HAP-1 (cell line): ENCODE results near the gene PDGFB.
"Not testable (repeated sequence)": the region's sequence is repeated elsewhere in the genome, so short reads cannot be mapped to it uniquely, and the experiment has no call there.

ENCODE experiments used
- DNase-seq, 2 experiments: peaks; one replicate each; pipeline ENCODE4 v3.0.0-alpha.2; 2016 to 2020; ENCODE audit warnings: low spot score in 2 of 2
- H3K27me3 ChIP-seq: fragments of 250-450 bp; sonication (Bioruptor Pico); 2 replicates; pipeline ENCODE4 v1.5.1; 2020; ENCODE audit warnings: low read depth, mild to moderate bottlenecking, moderate library complexity
- H3K36me3 ChIP-seq: fragments of 250-450 bp; sonication (Bioruptor Pico); replicated peaks from 2 replicates; pipeline ENCODE4 v1.5.1; 2020; ENCODE audit warnings: mild to moderate bottlenecking
- H3K4me1 ChIP-seq: fragments of 250-450 bp; sonication (Bioruptor Pico); 2 replicates; pipeline ENCODE4 v1.5.1; 2020; ENCODE audit warnings: mild to moderate bottlenecking
- H3K4me3 ChIP-seq: fragments of 250-450 bp; sonication (Bioruptor Pico); 2 replicates; pipeline ENCODE4 v1.5.1; 2020; ENCODE audit warnings: mild to moderate bottlenecking, moderate library complexity
- H3K9me3 ChIP-seq: fragments of 250-450 bp; sonication (Bioruptor Pico); 2 replicates; pipeline ENCODE4 v1.5.1; 2020; ENCODE audit warnings: mild to moderate bottlenecking, moderate library complexity
- in situ Hi-C: fragments of 300-500 bp; cut with MboI; formaldehyde crosslinking; loops from 3 replicates; pipeline ENCODE4 v1.14.3; 2020; ENCODE audit warnings: low sequenced_read_pairs, inconsistent platforms, mixed read lengths

PDGFB gene

GRCh38 chr22:39227542-39228272 lies 17.1 kb downstream of the PDGFB start:
- H3K27me3 ChIP-seq: peaks cover 16% of the 10 kb centered on the region
- H3K4me1 ChIP-seq: no peaks in the 10 kb centered on the region
- no peaks in the 10 kb centered on the region for H3K36me3 ChIP-seq
- no peak overlapping the region for H3K4me3 ChIP-seq
- no peaks in the 10 kb centered on the region for H3K9me3 ChIP-seq
- in situ Hi-C loops: no loop called here
- DNase-seq: no peak

DNA sequence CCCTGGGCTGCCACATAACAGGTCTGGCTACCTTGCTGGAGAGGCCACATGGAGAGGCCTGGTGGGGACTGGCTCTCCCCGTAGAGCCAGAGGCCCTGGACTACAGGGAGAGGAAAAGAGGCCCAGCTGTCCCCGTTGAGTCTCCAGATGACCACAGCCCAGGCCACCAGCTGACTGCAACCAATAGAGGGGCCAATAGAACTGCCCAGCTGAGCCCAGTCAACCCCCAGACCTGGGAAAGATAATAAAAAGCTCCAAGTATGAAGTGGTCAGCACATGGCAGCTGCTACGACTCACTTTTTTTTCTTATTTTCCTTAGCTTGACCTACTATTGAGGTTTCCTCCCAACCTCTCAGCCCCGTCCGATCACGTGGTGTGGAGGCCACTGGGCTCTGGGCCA lies 18.4 kb downstream of the PDGFB start:
- H3K4me1 ChIP-seq: no peaks in the 10 kb centered on the region
- H3K27me3 ChIP-seq: peaks cover 22% of the 10 kb centered on the region
- H3K36me3 ChIP-seq: no peaks in the 10 kb centered on the region
- no peak overlapping the region for H3K4me3 ChIP-seq
- H3K9me3 ChIP-seq: no peaks in the 10 kb centered on the region
- no peak for DNase-seq
- in situ Hi-C loops: no loop called here

DNA sequence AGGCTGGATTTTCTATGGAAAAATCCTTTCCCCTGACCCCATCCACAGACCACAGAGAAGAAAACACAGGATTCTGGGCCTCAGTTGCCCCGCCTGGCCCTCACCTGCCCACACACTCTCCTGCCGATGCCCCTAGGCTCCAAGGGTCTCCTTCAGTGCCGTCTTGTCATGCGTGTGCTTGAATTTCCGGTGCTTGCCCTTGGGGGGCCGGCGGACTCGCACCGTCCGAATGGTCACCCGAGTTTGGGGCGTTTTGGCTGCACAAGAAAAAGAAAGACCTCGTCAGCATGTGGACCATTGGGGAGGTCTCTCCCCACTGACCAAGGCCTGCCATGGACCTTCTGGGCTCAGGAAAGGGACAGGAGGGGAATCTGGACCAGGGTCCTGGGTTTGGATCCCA lies 19.2 kb downstream of the PDGFB start:
- no peaks in the 10 kb centered on the region for H3K9me3 ChIP-seq
- no peaks in the 10 kb centered on the region for H3K36me3 ChIP-seq
- no peak overlapping the region for H3K4me3 ChIP-seq
- in situ Hi-C loops: no loop called here
- peaks cover 22% of the 10 kb centered on the region for H3K27me3 ChIP-seq
- DNase-seq: no peak
- no peaks in the 10 kb centered on the region for H3K4me1 ChIP-seq

GRCh38 chr22:39224550-39224949 lies 20.2 kb downstream of the PDGFB start:
- H3K9me3 ChIP-seq: no peaks in the 10 kb centered on the region
- H3K4me1 ChIP-seq: no peaks in the 10 kb centered on the region
- H3K27me3 ChIP-seq: peaks cover 22% of the 10 kb centered on the region
- H3K36me3 ChIP-seq: no peaks in the 10 kb centered on the region
- no peak overlapping the region for H3K4me3 ChIP-seq
- DNase-seq: no peak
- in situ Hi-C loops: no loop called here

DNA sequence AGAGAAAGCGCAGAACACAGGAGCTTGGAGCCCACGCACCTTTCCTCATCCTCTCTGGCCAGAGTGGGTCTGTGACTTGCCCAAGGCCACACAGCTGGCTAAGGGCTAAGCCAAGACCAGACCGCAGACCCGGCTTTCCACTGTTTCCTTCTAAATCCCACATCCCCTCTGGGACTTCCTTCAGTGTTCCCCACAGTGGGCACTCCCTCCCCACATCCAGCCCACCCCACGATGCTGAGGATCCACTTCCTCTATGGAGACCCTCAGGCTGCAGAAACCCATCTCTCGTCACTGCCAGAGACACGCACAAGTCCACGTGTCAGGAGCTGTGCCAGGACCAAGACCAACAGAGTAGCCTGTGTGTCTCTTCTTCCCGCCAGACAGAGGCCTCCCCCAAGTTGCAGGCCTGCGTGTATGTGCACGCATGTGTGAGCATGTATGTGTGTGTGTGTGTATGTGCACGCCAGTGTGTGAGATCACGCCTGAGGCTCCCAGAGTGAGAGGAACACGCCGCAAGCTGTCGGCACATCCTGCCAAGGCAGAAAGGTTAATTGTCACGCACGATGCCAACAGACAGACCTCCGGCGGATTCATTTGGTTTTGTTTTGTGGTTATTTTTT lies 21.6 kb downstream of the PDGFB start:
- Histone ChIP-seq H3K27me3 (peaks cover 22% of the 10 kb centered on the region), H3K4me3 (no peak overlapping the region), H3K36me3 (no peaks in the 10 kb centered on the region), H3K4me1 (no peaks in the 10 kb centered on the region), H3K9me3 (no peaks in the 10 kb centered on the region)
- no peak for DNase-seq
- in situ Hi-C loops: no loop called here

DNA sequence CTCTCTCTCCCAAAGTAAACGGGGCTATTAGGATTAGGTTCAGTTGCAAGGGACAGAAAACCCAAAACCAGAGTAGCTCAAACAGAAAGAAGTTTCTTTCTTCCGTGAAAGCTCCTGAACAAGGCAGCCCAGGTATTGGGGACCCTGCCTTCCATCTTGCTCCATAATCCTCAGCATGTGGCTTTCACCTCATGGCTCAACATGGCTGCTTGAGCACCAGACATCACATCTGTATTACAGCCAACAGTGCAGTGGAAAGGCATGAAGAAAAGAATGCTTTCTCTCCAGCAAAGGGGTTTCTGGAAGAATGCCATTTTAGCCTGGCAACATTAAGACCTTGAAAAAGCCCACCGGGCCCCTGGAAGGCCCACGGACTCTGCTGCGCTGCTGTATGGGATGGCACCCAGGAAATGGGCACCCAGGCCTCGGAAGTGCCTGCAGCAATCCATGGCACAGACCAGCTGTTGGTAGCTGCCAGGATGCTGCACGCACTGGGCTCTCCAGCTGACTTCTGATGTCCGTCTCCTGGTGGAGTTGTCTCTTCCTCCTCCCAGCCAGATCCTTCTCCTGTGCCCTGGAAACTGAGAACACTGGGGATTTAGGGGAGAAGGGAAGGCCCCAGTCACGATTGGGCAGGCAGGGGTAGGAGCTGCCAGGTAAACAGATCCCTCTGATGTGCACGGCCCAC lies 22.6 kb downstream of the PDGFB start:
- H3K27me3 ChIP-seq: peaks cover 22% of the 10 kb centered on the region
- DNase-seq: no peak
- no peaks in the 10 kb centered on the region for H3K36me3 ChIP-seq
- no peaks in the 10 kb centered on the region for H3K4me1 ChIP-seq
- in situ Hi-C loops: no loop called here
- H3K9me3 ChIP-seq: no peaks in the 10 kb centered on the region
- no peak overlapping the region for H3K4me3 ChIP-seq

DNA sequence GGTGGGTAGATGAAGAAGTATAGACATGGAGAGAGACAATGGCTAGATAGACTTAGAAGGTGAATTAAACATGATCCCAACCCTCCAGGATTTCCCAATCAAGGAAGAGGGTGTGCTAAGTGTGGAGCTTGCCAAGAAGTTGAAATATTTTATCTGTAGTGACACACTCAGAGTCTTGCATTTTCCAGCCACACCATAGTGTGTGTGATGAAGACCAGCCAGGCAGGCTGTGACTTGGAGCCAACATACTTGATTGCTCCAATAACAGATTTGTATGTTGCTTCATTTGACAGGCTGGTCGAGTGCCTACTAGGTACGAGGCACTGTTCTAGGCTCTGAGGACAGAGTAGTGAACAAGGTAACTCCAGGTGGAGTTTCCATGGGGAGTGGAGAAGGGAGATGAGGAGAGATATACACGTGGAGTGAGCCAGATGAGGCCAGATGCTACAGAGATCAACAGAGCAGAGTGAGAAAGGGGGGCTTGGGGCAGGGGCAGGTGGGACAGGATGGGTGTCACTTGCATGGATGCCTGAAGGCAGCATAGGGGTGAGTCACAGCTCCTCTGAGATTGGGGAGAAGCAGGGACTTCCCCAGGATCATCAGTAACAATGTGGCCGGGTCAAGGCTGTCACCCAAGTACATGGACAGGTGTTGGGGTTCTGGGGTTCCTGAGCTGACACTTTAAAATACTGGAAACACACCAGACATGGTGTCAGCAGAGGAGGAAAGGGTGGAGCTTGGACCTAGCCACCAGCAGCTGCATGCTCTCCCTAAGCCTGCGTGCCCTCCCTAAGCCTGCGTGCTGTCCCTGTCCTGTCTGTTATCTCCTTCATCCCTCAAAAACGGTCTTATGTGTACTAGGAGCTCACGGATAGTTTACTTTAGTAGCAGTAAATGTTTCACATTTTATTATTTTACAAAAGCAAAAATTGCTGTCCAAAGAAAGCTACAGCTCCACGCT lies 23.6 kb downstream of the PDGFB start:
- H3K27me3 ChIP-seq: peaks cover 22% of the 10 kb centered on the region
- no peak for DNase-seq
- no peaks in the 10 kb centered on the region for H3K36me3 ChIP-seq
- H3K4me3 ChIP-seq: no peak overlapping the region
- no peaks in the 10 kb centered on the region for H3K9me3 ChIP-seq
- in situ Hi-C loops: no loop called here
- no peaks in the 10 kb centered on the region for H3K4me1 ChIP-seq

GRCh38 chr22:39220450-39220849 lies 24.3 kb downstream of the PDGFB start:
- DNase-seq: no peak
- no peak overlapping the region for H3K4me3 ChIP-seq
- in situ Hi-C loops: no loop called here
- no peaks in the 10 kb centered on the region for H3K9me3 ChIP-seq
- H3K27me3 ChIP-seq: peaks cover 22% of the 10 kb centered on the region
- H3K36me3 ChIP-seq: no peaks in the 10 kb centered on the region
- H3K4me1 ChIP-seq: no peaks in the 10 kb centered on the region

DNA sequence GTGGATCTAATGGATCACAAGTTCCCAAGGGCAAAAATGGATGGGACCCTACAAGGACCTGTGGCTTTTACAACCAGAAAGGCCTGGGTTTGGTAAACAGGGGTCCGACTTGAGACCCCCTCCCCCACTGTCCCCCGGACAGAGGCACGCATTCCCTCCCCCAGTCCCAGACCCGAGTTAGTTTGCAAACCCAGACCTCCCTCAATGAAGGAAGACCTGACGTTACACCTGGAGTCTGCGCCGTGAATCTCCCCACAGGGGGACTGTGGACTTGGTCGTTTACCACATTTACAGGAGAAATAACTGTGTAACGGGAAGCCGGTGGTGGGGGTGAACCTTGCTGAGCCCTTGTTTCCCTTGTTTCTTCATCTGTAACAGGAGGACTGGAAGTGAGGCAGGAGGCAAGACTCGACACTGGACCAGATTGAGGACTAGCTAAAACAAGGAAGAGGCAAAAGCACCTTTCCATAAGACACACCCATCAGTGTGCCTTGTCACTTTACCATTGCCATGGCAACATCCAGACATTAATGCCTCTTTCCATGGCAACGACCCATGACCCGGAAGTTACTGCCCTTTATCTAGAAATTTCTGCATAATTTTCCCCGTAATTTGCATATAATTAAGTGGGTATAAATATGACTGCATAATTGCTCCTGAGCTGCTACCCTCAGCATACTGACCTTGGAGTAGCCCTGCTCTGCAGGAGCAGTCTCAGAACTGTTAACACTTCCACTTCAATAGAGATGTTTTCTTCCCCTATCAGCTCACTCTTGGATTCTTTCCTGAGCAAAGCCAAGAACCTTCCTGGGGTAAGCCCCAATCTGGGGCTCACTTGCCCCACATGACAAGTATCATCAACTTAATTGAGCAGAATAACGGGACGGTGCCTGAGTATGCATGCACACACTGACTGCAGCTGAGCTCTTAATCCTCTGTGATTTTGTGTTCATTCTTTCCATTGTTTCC lies 25.4 kb downstream of the PDGFB start:
- DNase-seq: no peak
- no peaks in the 10 kb centered on the region for H3K36me3 ChIP-seq
- no peak overlapping the region for H3K4me3 ChIP-seq
- no peaks in the 10 kb centered on the region for H3K9me3 ChIP-seq
- H3K27me3 ChIP-seq: peaks cover 22% of the 10 kb centered on the region
- in situ Hi-C loops: no loop called here
- no peaks in the 10 kb centered on the region for H3K4me1 ChIP-seq

- H3K9me3 ChIP-seq, H3K4me1 ChIP-seq, H3K36me3 ChIP-seq, DNase-seq, H3K4me3 ChIP-seq, in situ Hi-C loops: not testable (repeated sequence)
- peaks cover 13% of the 10 kb centered on the region for H3K27me3 ChIP-seq
These were observed 26.4 kb downstream of the PDGFB start for GRCh38 chr22:39218432-39218831.

GRCh38 chr22:39216143-39216490 lies 28.7 kb downstream of the PDGFB start:
- in situ Hi-C loops: no loop called here

GRCh38 chr22:39215426-39216142 lies 29.2 kb downstream of the PDGFB start:
- no peak overlapping the region for H3K4me3 ChIP-seq
- no peaks in the 10 kb centered on the region for H3K4me1 ChIP-seq
- in situ Hi-C loops: no loop called here
- DNase-seq: peak in 1 of 2 experiments; percentile 39
- no peaks in the 10 kb centered on the region for H3K36me3 ChIP-seq
- H3K27me3 ChIP-seq: no peaks in the 10 kb centered on the region; the same call in 1 of the 2 replicates
- H3K9me3 ChIP-seq: no peaks in the 10 kb centered on the region

More at GRCh38 chr22:39216143-39216490, 28.7 kb downstream of the PDGFB start:
- Histone ChIP-seq H3K27me3 (no peaks in the 10 kb centered on the region; the same call in 1 of the 2 replicates), H3K9me3 (no peaks in the 10 kb centered on the region), H3K4me1 (no peaks in the 10 kb centered on the region), H3K4me3 (no peak overlapping the region), H3K36me3 (no peaks in the 10 kb centered on the region)
- no peak for DNase-seq
